ENCODE measurements around the gene EXOSC2.

DNA sequence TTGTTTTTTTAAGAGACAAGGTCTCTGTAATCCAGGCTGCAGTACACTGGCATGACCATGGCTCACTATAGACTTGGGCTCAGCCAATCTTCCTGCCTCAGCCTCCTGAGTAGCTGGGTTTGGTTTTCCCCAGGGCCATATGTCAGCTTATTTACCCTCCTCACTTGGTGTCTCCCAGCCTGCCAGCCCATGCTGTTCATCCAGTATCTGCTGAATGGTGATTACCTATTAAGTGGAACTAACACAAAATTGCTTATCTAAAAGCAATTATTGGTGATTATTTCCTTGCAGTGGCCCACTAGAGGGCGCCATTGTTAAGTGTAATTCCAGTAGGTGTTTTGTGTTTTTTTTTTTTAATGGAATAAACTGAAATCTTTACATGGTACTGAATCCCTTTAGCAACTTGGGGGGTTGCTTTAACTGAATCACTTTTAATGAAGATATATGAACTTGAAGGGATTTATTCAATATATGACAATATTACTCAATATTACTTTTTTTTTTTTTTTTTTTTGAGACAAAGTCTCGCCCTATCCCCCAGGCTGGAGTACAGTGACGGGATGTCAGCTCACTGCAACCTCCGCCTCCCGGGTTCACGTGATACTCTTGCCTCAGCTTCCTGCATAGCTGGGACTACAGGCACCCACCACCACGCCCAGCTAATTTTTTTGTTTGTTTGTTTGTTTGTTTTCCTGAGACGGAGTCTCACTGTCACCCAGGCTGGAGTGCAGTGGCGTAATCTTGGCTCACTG, 13.8 kb downstream of the EXOSC2 start:
- TF ChIP-seq, protein P1, sequence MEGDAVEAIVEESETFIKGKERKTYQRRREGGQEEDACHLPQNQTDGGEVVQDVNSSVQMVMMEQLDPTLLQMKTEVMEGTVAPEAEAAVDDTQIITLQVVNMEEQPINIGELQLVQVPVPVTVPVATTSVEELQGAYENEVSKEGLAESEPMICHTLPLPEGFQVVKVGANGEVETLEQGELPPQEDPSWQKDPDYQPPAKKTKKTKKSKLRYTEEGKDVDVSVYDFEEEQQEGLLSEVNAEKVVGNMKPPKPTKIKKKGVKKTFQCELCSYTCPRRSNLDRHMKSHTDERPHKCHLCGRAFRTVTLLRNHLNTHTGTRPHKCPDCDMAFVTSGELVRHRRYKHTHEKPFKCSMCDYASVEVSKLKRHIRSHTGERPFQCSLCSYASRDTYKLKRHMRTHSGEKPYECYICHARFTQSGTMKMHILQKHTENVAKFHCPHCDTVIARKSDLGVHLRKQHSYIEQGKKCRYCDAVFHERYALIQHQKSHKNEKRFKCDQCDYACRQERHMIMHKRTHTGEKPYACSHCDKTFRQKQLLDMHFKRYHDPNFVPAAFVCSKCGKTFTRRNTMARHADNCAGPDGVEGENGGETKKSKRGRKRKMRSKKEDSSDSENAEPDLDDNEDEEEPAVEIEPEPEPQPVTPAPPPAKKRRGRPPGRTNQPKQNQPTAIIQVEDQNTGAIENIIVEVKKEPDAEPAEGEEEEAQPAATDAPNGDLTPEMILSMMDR (IDR thresholded peaks at IDR 0.05; ENCODE audit: low read length) = peak; percentile 79
- TF ChIP-seq EZH2phosphoT487 (IDR thresholded peaks at IDR 0.05; ENCODE audit: low read length) (no peak), EZH2 (optimal IDR thresholded peaks at IDR 0.05; ENCODE audit: low read depth, low read length) (no peak)

Data from MM.1S (cell line).